GM11168 (cell line): ENCODE measurements around the gene MAP4K3.

Experiments used
- in situ Hi-C: fragments of 300-500 bp; cut with MboI; formaldehyde crosslinking; loops from one replicate; pipeline ENCODE4 v1.12.0; 2022; ENCODE audit warnings: low sequenced_read_pairs; ENCODE audit not compliant: unreplicated experiment

MAP4K3 gene

GRCh38 chr2:39220136-39220535 lies 216.9 kb downstream of the MAP4K3 start:
- in situ Hi-C loops: loop anchor here (5.0 to 10.0 kb wide), 2 partner anchors 95 to 158 kb away; partner anchors contain the start of gene SOS1

DNA sequence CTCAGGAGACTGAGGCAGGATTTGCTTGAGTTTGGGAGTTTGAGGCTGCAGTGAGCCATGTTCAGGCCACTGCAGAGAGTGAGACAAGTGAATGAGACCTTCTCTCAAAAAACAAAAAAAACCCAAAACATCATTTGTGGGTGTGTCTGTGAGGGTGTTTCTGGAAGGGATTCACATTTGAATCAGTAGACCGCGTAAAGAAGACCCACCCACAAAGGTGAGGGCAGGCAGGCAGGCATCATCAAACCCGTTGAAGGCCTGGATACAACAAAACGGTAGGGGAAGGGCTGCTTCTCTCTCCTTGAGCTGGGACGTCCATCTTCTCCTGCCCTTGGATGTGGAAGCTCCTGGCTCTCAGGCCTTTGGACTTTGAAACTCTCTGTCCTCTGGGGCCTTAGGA lies 218.7 kb downstream of the MAP4K3 start:
- in situ Hi-C loops: no loop called here

DNA sequence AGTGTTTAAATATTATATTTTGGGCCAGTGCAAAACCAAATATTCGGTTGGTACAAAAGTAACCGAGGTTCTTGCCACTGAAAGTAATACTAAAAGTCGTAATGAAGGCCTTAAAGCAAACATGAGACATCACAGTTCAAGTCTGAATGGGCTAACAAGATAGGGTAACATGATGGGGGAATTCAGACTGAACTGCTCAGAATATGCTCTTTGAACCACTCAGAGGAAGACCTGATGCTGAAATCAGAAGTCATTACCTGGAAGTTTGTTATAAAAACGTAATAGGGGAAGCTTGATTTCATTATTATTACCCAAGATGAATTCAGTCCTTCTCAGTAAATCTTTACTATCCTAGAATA lies 219.9 kb downstream of the MAP4K3 start:
- in situ Hi-C loops: no loop called here

GRCh38 chr2:39216346-39217191 lies 220.5 kb downstream of the MAP4K3 start:
- in situ Hi-C loops: no loop called here

DNA sequence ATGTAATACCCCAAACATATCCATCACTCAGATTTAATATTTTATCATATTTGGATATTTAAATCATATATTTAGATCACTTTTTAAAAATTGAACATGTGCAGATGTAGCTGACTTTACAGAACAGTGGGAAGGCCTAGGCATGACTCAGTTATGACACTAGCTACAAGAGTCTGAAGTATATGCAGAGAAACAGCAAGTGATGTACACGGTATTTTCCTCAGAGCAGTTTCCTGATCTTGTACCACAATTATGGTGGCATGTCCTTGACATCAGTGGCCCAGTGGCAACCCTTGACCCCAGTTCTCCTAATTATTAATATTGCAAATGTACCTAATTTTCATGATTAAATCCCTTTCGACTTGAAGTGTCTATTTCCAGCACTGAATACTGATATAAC lies 221.5 kb downstream of the MAP4K3 start:
- in situ Hi-C loops: no loop called here

GRCh38 chr2:39213015-39213414 lies 224.1 kb downstream of the MAP4K3 start:
- in situ Hi-C loops: no loop called here

DNA sequence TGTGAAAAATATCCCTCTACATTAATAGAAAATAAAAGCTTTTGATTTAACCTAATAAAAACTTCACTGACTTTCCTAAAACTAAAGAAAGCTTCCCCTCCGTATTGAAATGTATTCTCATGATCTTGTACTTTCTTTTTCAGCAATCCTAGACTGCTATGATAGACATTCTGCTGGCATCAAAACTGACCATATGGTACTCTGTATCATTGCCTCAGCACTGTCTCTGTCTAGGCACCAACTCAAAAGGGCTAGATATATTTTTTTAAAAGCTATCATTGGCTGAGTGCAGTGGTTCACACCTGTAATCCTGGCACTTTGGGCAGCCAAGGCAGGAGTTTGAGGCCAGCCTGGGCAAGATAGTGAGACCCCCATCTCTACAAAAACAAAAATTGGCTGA lies 226.2 kb downstream of the MAP4K3 start:
- in situ Hi-C loops: no loop called here

- in situ Hi-C loops: no loop called here
These were observed 233.7 kb downstream of the MAP4K3 start for GRCh38 chr2:39203382-39203781.

DNA sequence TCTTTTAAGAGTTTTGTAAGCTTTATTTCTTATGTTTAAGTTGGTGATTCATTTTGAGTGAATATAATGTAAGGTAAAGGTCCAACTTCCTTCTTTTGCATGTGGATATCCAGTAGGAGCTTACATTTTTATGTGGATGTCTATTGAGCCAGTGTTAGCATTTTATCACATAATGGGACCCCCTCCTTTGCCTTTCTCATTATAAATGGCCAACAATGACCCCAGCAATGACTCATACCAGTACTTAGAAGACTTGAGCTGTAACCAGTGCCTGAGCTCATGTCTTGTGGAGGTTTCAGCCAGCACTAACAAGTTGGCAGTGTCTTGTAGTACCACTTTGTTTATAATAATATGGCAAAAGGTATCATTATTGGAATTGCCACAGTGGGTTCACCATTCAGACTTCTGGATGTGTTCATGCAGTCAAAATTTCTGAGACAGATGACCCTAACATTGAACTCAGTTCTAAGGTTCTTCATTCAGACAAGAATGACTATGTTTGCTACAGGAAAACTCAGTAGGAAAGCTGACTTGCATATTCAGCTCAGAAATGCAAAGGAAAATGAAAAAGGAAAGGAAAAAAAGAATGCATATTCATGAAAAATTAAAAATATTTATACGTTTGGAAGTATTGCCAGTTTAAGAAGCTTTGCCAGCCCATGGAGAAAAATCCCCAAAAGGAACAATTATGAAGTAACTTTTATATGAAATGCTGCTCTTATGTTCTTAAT lies 234.3 kb downstream of the MAP4K3 start:
- in situ Hi-C loops: no loop called here
